GM23338 (cell line): Measurements from ENCODE around the gene NGFR. TPM values are rescaled to one million over a fixed set of nuclear protein-coding genes. Genes with fewer than 3 reads are reported as not detected.

Source experiments
- ATAC-seq: fragments of 200-7000 bp; cut with Tn5 transposase; 3 replicates; pipeline ENCODE4 v1.9.1; 2020
- DNase-seq: peaks from one replicate; pipeline ENCODE4 v3.0.0-alpha.2; 2015; ENCODE audit warnings: low spot score
- H2AFZ ChIP-seq: fragments of 200-600 bp; sonication (generic); 2 replicates; pipeline ENCODE4 v1.8.0; 2016; ENCODE audit warnings: antibody characterized with exemption, mild to moderate bottlenecking, moderate library complexity
- H3F3A ChIP-seq: fragments of 200-600 bp; sonication (generic); replicated peaks from 2 replicates; pipeline ENCODE4 v1.8.0; 2017; ENCODE audit warnings: antibody characterized with exemption, mixed run types, low read depth
- H3K27ac ChIP-seq: fragments of 200-600 bp; sonication (generic); 2 replicates; pipeline ENCODE4 v1.6.1; 2016; ENCODE audit warnings: low read depth
- H3K27me3 ChIP-seq: fragments of 200-600 bp; sonication (generic); 2 replicates; pipeline ENCODE4 v1.8.0; 2016; ENCODE audit warnings: mild to moderate bottlenecking, mixed run types, moderate library complexity; ENCODE audit not compliant: insufficient read depth
- H3K36me3 ChIP-seq: fragments of 200-600 bp; sonication (generic); 2 replicates; pipeline ENCODE4 v1.8.0; 2016; ENCODE audit warnings: mild to moderate bottlenecking; ENCODE audit not compliant: insufficient read depth
- H3K4me1 ChIP-seq: fragments of 200-600 bp; sonication (generic); 2 replicates; pipeline ENCODE4 v1.8.0; 2016; ENCODE audit warnings: mild to moderate bottlenecking, moderate library complexity; ENCODE audit not compliant: insufficient read depth
- H3K4me2 ChIP-seq: fragments of 200-600 bp; sonication (generic); 2 replicates; pipeline ENCODE4 v1.7.1; 2017; ENCODE audit warnings: mixed run types
- H3K4me3 ChIP-seq: fragments of 200-600 bp; sonication (generic); 2 replicates; pipeline ENCODE4 v1.6.1; 2016; ENCODE audit warnings: mixed run types
- H3K79me2 ChIP-seq: fragments of 200-600 bp; sonication (generic); replicated peaks from 2 replicates; pipeline ENCODE4 v1.8.0; 2017; ENCODE audit warnings: mild to moderate bottlenecking; ENCODE audit not compliant: insufficient read depth
- H3K9me2 ChIP-seq: fragments of 200-600 bp; sonication (generic); 2 replicates; pipeline ENCODE4 v1.8.0; 2017; ENCODE audit not compliant: insufficient read depth
- H4K20me1 ChIP-seq: fragments of 200-600 bp; sonication (generic); replicated peaks from 2 replicates; pipeline ENCODE4 v1.8.0; 2017; ENCODE audit warnings: mild to moderate bottlenecking; ENCODE audit not compliant: insufficient read depth
- H3K27ac Mint-ChIP-seq: 2 replicates; pipeline ENCODE4 v1.8.0; 2020; ENCODE audit warnings: inconsistent platforms, mild to moderate bottlenecking, moderate library complexity, mixed read lengths
- H3K27me3 Mint-ChIP-seq: 3 replicates; pipeline ENCODE4 v1.8.0; 2022; ENCODE audit warnings: low read depth, mild to moderate bottlenecking, moderate library complexity, mixed read lengths, inconsistent platforms; ENCODE audit not compliant: insufficient read depth, poor library complexity
- H3K36me3 Mint-ChIP-seq: 3 replicates; pipeline ENCODE4 v1.8.0; 2021; ENCODE audit warnings: low read depth, mild to moderate bottlenecking, inconsistent platforms, moderate library complexity, mixed read lengths
- H3K4me1 Mint-ChIP-seq: 3 replicates; pipeline ENCODE4 v1.8.0; 2020; ENCODE audit warnings: mild to moderate bottlenecking, inconsistent platforms, mixed read lengths
- H3K4me3 Mint-ChIP-seq: 3 replicates; pipeline ENCODE4 v1.8.0; 2021; ENCODE audit warnings: moderate library complexity, mild to moderate bottlenecking, inconsistent platforms, mixed read lengths
- H3K9me3 Mint-ChIP-seq: 3 replicates; pipeline ENCODE4 v1.8.0; 2020; ENCODE audit warnings: moderate library complexity, mild to moderate bottlenecking, inconsistent platforms, mixed read lengths
- CREB1 ChIP-seq: fragments of 250-450 bp; sonication (Bioruptor Pico); IDR thresholded peaks from 2 replicates; pipeline ENCODE4 v1.5.0; 2020; ENCODE audit warnings: low read depth, mild to moderate bottlenecking, moderate library complexity
- EZH2 ChIP-seq: fragments of 200-600 bp; sonication (generic); IDR thresholded peaks from one replicate; pipeline ENCODE4 v1.8.0; 2017; ENCODE audit warnings: antibody characterized with exemption, mild to moderate bottlenecking, low read depth; ENCODE audit not compliant: unreplicated experiment
- EZH2phosphoT487 ChIP-seq: fragments of 200-600 bp; sonication (generic); IDR thresholded peaks from one replicate; pipeline ENCODE4 v1.8.1; 2018; ENCODE audit warnings: antibody characterized with exemption; ENCODE audit not compliant: unreplicated experiment
- JUNB ChIP-seq: IDR thresholded peaks from one replicate; pipeline ENCODE4 v1.6.1; 2016; ENCODE audit warnings: antibody characterized with exemption; ENCODE audit not compliant: unreplicated experiment
- NANOG ChIP-seq: IDR thresholded peaks from 2 replicates; pipeline ENCODE4 v1.6.1; 2016; ENCODE audit warnings: antibody characterized with exemption, borderline replicate concordance
- POLR2AphosphoS5 ChIP-seq: IDR thresholded peaks from 2 replicates; pipeline ENCODE4 v1.6.1; 2016; ENCODE audit warnings: antibody characterized with exemption, low read depth
- STAT1 ChIP-seq: IDR thresholded peaks from one replicate; pipeline ENCODE4 v1.6.1; 2016; ENCODE audit warnings: antibody characterized with exemption; ENCODE audit not compliant: unreplicated experiment
- ZNF114 ChIP-seq: fragments of 250-450 bp; sonication (Bioruptor Pico); IDR thresholded peaks from 2 replicates; pipeline ENCODE4 v1.5.0; 2020; ENCODE audit warnings: mild to moderate bottlenecking, moderate library complexity
- ZNF331 ChIP-seq: fragments of 250-450 bp; sonication (Bioruptor Pico); IDR thresholded peaks from 2 replicates; pipeline ENCODE4 v1.5.0; 2020; ENCODE audit warnings: low read depth, mild to moderate bottlenecking, moderate library complexity
- polyA plus RNA-seq: library from polyadenylated mRNA; unstranded; fragments of >200 nt; fragmentation: Nextera tagmentation; extraction: Ambion mirVana; gene quantifications from 2 replicates; pipeline ENCODE4 v1.2.1, GENCODE V29; 2016
- total RNA-seq: library from RNA; depleted of rRNA; stranded (reverse); fragments of >200 nt; shearing (Covaris generic); gene quantifications from 2 replicates; pipeline ENCODE4 v1.2.3, GENCODE V29; 2014
- TF ChIP-seq, protein P1 (sequence below): fragments of 250-450 bp; sonication (Bioruptor Pico); IDR thresholded peaks from 2 replicates; pipeline ENCODE4 v1.5.0; 2020; ENCODE audit warnings: mild to moderate bottlenecking, moderate library complexity
- TF ChIP-seq, protein P2 (sequence below): IDR thresholded peaks from 2 replicates; pipeline ENCODE4 v1.6.1; 2016; ENCODE audit warnings: antibody characterized with exemption
- TF ChIP-seq, protein P3 (sequence below): IDR thresholded peaks from one replicate; pipeline ENCODE4 v1.6.1; 2018; ENCODE audit warnings: antibody characterized with exemption; ENCODE audit not compliant: unreplicated experiment
- TF ChIP-seq, protein P4 (sequence below), 2 experiments: fragments of 200-600 bp in 1 of 2; sonication (generic) in 1 of 2; conservative IDR thresholded peaks; 2 replicates each; pipeline versions ENCODE4 v1.5.1 to v1.6.1; 2016 to 2017; ENCODE audit warnings: antibody characterized with exemption in 2 of 2, low read depth in 2 of 2, mild to moderate bottlenecking in 2 of 2, moderate library complexity in 1 of 2

NGFR gene
- total and polyA plus RNA-seq, 2 experiments from 2014 or later = 2.8 to 6.9 TPM

DNA sequence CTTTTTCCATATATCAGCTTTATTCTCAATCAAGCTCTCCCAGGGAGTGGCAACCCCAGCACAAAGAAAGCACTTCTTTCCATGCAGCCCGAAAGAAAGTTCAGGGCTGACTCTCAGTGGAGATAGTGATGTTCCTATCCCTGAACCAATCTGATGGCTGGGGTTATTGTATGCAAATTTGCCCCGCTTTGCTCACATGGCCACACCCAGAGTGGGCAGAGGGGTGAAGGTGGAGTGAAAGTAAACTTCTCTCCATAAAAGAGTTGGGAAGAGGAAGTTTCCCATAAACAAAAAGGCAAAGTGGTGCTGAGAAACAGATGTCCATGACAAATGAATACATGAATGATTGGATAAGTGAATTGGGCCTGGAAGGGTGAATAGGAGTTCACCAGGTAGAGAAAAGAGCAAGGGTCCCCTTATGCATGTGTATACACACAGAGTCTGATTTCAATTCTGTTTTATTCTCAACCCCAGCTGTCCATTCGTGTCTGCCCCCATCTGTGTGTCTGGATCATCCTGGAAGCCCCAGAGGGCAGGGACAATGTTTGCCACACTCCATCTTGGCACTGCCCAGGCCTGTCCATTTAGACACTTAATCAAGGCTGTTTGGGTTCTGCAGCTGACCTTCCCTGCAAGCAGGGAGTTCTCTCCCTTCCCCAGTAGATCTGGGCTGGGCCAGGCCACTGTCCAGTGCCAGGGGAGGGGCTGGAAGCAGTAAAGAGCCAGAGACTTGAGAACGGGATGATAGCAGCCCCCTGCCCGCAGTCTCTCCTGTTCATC, 14.1 kb upstream of the NGFR start:
- no peaks in the 10 kb centered on the region for H3K36me3 ChIP-seq
- no peaks in the 10 kb centered on the region for H3K9me2 ChIP-seq
- no peak for DNase-seq
- peaks cover 22% of the 10 kb centered on the region; the same call in 1 of the 2 replicates for H3K27me3 ChIP-seq
- no peak overlapping the region for H3K4me3 ChIP-seq
- no peak overlapping the region for H3K4me2 ChIP-seq
- H4K20me1 ChIP-seq = no peaks in the 10 kb centered on the region
- no peaks in the 10 kb centered on the region for H3F3A ChIP-seq
- H2AFZ ChIP-seq = no peak overlapping the region
- H3K79me2 ChIP-seq = no peaks in the 10 kb centered on the region
- H3K27me3 Mint-ChIP-seq = peaks cover 13% of the 10 kb centered on the region
- H3K27ac Mint-ChIP-seq = no peak overlapping the region
- H3K27ac ChIP-seq = no peak overlapping the region
- H3K36me3 Mint-ChIP-seq = no peaks in the 10 kb centered on the region
- H3K4me1 ChIP-seq = peaks cover 33% of the 10 kb centered on the region
- no peak overlapping the region for H3K4me3 Mint-ChIP-seq
- H3K4me1 Mint-ChIP-seq = peaks cover 51% of the 10 kb centered on the region
- no peak for ATAC-seq
- H3K9me3 Mint-ChIP-seq = no peaks in the 10 kb centered on the region
- TF ChIP-seq, protein P1, sequence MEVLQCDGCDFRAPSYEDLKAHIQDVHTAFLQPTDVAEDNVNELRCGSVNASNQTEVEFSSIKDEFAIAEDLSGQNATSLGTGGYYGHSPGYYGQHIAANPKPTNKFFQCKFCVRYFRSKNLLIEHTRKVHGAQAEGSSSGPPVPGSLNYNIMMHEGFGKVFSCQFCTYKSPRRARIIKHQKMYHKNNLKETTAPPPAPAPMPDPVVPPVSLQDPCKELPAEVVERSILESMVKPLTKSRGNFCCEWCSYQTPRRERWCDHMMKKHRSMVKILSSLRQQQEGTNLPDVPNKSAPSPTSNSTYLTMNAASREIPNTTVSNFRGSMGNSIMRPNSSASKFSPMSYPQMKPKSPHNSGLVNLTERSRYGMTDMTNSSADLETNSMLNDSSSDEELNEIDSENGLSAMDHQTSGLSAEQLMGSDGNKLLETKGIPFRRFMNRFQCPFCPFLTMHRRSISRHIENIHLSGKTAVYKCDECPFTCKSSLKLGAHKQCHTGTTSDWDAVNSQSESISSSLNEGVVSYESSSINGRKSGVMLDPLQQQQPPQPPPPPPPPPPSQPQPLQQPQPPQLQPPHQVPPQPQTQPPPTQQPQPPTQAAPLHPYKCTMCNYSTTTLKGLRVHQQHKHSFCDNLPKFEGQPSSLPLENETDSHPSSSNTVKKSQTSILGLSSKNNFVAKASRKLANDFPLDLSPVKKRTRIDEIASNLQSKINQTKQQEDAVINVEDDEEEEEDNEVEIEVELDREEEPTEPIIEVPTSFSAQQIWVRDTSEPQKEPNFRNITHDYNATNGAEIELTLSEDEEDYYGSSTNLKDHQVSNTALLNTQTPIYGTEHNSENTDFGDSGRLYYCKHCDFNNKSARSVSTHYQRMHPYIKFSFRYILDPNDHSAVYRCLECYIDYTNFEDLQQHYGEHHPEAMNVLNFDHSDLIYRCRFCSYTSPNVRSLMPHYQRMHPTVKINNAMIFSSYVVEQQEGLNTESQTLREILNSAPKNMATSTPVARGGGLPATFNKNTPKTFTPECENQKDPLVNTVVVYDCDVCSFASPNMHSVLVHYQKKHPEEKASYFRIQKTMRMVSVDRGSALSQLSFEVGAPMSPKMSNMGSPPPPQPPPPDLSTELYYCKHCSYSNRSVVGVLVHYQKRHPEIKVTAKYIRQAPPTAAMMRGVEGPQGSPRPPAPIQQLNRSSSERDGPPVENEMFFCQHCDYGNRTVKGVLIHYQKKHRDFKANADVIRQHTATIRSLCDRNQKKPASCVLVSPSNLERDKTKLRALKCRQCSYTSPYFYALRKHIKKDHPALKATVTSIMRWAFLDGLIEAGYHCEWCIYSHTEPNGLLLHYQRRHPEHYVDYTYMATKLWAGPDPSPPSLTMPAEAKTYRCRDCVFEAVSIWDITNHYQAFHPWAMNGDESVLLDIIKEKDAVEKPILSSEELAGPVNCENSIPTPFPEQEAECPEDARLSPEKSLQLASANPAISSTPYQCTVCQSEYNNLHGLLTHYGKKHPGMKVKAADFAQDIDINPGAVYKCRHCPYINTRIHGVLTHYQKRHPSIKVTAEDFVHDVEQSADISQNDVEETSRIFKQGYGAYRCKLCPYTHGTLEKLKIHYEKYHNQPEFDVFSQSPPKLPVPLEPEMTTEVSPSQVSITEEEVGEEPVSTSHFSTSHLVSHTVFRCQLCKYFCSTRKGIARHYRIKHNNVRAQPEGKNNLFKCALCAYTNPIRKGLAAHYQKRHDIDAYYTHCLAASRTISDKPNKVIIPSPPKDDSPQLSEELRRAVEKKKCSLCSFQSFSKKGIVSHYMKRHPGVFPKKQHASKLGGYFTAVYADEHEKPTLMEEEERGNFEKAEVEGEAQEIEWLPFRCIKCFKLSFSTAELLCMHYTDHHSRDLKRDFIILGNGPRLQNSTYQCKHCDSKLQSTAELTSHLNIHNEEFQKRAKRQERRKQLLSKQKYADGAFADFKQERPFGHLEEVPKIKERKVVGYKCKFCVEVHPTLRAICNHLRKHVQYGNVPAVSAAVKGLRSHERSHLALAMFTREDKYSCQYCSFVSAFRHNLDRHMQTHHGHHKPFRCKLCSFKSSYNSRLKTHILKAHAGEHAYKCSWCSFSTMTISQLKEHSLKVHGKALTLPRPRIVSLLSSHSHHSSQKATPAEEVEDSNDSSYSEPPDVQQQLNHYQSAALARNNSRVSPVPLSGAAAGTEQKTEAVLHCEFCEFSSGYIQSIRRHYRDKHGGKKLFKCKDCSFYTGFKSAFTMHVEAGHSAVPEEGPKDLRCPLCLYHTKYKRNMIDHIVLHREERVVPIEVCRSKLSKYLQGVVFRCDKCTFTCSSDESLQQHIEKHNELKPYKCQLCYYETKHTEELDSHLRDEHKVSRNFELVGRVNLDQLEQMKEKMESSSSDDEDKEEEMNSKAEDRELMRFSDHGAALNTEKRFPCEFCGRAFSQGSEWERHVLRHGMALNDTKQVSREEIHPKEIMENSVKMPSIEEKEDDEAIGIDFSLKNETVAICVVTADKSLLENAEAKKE = no peak
- TF ChIP-seq EZH2phosphoT487 (no peak), CREB1 (CRISPR knock-in tag) (no peak), ZNF331 (no peak), ZNF114 (CRISPR knock-in tag) (no peak), NANOG (no peak), STAT1 (no peak), EZH2 (no peak), POLR2AphosphoS5 (no peak), JUNB (no peak)
- TF ChIP-seq, protein P2, sequence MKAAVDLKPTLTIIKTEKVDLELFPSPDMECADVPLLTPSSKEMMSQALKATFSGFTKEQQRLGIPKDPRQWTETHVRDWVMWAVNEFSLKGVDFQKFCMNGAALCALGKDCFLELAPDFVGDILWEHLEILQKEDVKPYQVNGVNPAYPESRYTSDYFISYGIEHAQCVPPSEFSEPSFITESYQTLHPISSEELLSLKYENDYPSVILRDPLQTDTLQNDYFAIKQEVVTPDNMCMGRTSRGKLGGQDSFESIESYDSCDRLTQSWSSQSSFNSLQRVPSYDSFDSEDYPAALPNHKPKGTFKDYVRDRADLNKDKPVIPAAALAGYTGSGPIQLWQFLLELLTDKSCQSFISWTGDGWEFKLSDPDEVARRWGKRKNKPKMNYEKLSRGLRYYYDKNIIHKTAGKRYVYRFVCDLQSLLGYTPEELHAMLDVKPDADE = no peak
- TF ChIP-seq, protein P3, sequence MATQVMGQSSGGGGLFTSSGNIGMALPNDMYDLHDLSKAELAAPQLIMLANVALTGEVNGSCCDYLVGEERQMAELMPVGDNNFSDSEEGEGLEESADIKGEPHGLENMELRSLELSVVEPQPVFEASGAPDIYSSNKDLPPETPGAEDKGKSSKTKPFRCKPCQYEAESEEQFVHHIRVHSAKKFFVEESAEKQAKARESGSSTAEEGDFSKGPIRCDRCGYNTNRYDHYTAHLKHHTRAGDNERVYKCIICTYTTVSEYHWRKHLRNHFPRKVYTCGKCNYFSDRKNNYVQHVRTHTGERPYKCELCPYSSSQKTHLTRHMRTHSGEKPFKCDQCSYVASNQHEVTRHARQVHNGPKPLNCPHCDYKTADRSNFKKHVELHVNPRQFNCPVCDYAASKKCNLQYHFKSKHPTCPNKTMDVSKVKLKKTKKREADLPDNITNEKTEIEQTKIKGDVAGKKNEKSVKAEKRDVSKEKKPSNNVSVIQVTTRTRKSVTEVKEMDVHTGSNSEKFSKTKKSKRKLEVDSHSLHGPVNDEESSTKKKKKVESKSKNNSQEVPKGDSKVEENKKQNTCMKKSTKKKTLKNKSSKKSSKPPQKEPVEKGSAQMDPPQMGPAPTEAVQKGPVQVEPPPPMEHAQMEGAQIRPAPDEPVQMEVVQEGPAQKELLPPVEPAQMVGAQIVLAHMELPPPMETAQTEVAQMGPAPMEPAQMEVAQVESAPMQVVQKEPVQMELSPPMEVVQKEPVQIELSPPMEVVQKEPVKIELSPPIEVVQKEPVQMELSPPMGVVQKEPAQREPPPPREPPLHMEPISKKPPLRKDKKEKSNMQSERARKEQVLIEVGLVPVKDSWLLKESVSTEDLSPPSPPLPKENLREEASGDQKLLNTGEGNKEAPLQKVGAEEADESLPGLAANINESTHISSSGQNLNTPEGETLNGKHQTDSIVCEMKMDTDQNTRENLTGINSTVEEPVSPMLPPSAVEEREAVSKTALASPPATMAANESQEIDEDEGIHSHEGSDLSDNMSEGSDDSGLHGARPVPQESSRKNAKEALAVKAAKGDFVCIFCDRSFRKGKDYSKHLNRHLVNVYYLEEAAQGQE = no peak
- TF ChIP-seq, protein P4, sequence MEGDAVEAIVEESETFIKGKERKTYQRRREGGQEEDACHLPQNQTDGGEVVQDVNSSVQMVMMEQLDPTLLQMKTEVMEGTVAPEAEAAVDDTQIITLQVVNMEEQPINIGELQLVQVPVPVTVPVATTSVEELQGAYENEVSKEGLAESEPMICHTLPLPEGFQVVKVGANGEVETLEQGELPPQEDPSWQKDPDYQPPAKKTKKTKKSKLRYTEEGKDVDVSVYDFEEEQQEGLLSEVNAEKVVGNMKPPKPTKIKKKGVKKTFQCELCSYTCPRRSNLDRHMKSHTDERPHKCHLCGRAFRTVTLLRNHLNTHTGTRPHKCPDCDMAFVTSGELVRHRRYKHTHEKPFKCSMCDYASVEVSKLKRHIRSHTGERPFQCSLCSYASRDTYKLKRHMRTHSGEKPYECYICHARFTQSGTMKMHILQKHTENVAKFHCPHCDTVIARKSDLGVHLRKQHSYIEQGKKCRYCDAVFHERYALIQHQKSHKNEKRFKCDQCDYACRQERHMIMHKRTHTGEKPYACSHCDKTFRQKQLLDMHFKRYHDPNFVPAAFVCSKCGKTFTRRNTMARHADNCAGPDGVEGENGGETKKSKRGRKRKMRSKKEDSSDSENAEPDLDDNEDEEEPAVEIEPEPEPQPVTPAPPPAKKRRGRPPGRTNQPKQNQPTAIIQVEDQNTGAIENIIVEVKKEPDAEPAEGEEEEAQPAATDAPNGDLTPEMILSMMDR (conservative IDR thresholded peaks at IDR 0.05; ENCODE audit: low read depth in 2 of 2) = no peak
